HG03064 (cell line): ENCODE data around the gene SNX20.
A peak's percentile ranks its signal among the peaks of the same experiment; 100 is the strongest.

Experiments
- ATAC-seq: cut with Tn5 transposase; IDR thresholded peaks from one replicate; pipeline ENCODE4 v1.9.1; 2021; ENCODE audit warnings: low read depth; ENCODE audit not compliant: unreplicated experiment

The SNX20 gene

GRCh38 chr16:50705436-50706110 is 24.5 kb upstream of the SNX20 start:
- ATAC-seq = no peak

GRCh38 chr16:50704245-50704644 is 23.1 kb upstream of the SNX20 start:
- no peak for ATAC-seq

- ATAC-seq = no peak
These were observed 21.6 kb upstream of the SNX20 start for GRCh38 chr16:50702725-50703124.

- no peak for ATAC-seq
These were observed 18.4 kb upstream of the SNX20 start for GRCh38 chr16:50699326-50700159.

- peak; percentile 40 for ATAC-seq
These were observed 17.0 kb upstream of the SNX20 start for GRCh38 chr16:50697881-50698767.

- no peak for ATAC-seq
These were observed 16.3 kb upstream of the SNX20 start for GRCh38 chr16:50697421-50697715.

- ATAC-seq = peak; percentile 43
These were observed 15.7 kb upstream of the SNX20 start for GRCh38 chr16:50696575-50697420.

- peak; percentile 25 for ATAC-seq
These were observed 15.0 kb upstream of the SNX20 start for GRCh38 chr16:50696126-50696525.

- ATAC-seq = no peak
These were observed 14.2 kb upstream of the SNX20 start for GRCh38 chr16:50695017-50696000.

GRCh38 chr16:50694206-50694605 is 13.1 kb upstream of the SNX20 start:
- no peak for ATAC-seq

- no peak for ATAC-seq
These were observed 12.1 kb upstream of the SNX20 start, which contains the start of gene NOD2 for GRCh38 chr16:50692999-50693781. Gene NOD2 (plus strand): TSS chr16:50693606. CDS start chr16:50699496, 5,890 bp downstream.

- ATAC-seq = no peak
These were observed 11.5 kb upstream of the SNX20 start for GRCh38 chr16:50692644-50692998.

- no peak for ATAC-seq
These were observed 9.1 kb upstream of the SNX20 start for GRCh38 chr16:50690177-50690576.

- no peak for ATAC-seq
These were observed 7.8 kb upstream of the SNX20 start for GRCh38 chr16:50688867-50689266.

GRCh38 chr16:50688083-50688482 is 7.0 kb upstream of the SNX20 start:
- ATAC-seq = no peak

- ATAC-seq = no peak
These were observed 4.5 kb upstream of the SNX20 start for GRCh38 chr16:50685462-50686063.

GRCh38 chr16:50684823-50685461 is 3.8 kb upstream of the SNX20 start:
- no peak for ATAC-seq
